HG03521 (cell line): ENCODE results near the gene UHMK1.
A peak's percentile ranks its signal among the peaks of the same experiment; 100 is the strongest.

Source experiments
- ATAC-seq: cut with Tn5 transposase; IDR thresholded peaks from one replicate; pipeline ENCODE4 v1.9.1; 2021; ENCODE audit warnings: mild to moderate bottlenecking, moderate library complexity; ENCODE audit not compliant: unreplicated experiment

The UHMK1 gene

GRCh38 chr1:162527314-162527713 is 29.7 kb downstream of the UHMK1 start:
- no peak for ATAC-seq

- ATAC-seq = peak; percentile 96
Observed at GRCh38 chr1:162530307-162530987, 32.8 kb downstream of the UHMK1 start.

- no peak for ATAC-seq
Observed at GRCh38 chr1:162530988-162531319, 33.3 kb downstream of the UHMK1 start.

GRCh38 chr1:162535501-162535900 is 37.9 kb downstream of the UHMK1 start:
- ATAC-seq = no peak

GRCh38 chr1:162536511-162536910 is 38.9 kb downstream of the UHMK1 start:
- no peak for ATAC-seq

- ATAC-seq = no peak
Observed at GRCh38 chr1:162537216-162537615, 39.6 kb downstream of the UHMK1 start.

GRCh38 chr1:162538815-162539431 is 41.3 kb downstream of the UHMK1 start:
- ATAC-seq = no peak

- no peak for ATAC-seq
Observed at GRCh38 chr1:162541619-162542141, 44.1 kb downstream of the UHMK1 start.

GRCh38 chr1:162543228-162543627 is 45.6 kb downstream of the UHMK1 start:
- ATAC-seq = no peak

- no peak for ATAC-seq
Observed at GRCh38 chr1:162548170-162548569, 50.6 kb downstream of the UHMK1 start.

GRCh38 chr1:162549001-162549400 is 51.4 kb downstream of the UHMK1 start:
- ATAC-seq = no peak

GRCh38 chr1:162550925-162551324 is 53.3 kb downstream of the UHMK1 start:
- ATAC-seq = no peak

GRCh38 chr1:162551969-162552683 is 54.5 kb downstream of the UHMK1 start:
- ATAC-seq = no peak

- no peak for ATAC-seq
Observed at GRCh38 chr1:162552684-162553252, 55.1 kb downstream of the UHMK1 start.

GRCh38 chr1:162554258-162554657 is 56.6 kb downstream of the UHMK1 start:
- no peak for ATAC-seq

- ATAC-seq = no peak
Observed at GRCh38 chr1:162557536-162557935, 59.9 kb downstream of the UHMK1 start.

GRCh38 chr1:162560303-162561036 is 62.9 kb downstream of the UHMK1 start:
- no peak for ATAC-seq

- peak; percentile 95 for ATAC-seq
Observed at GRCh38 chr1:162561037-162561615, 63.5 kb downstream of the UHMK1 start.

GRCh38 chr1:162561616-162562469 is 64.2 kb downstream of the UHMK1 start, which contains the start of gene UAP1:
UAP1 (plus strand) TSS chr1:162561722; CDS start chr1:162566069, 4,347 bp downstream.
- ATAC-seq = peak; percentile 32

- no peak for ATAC-seq
Observed at GRCh38 chr1:162562470-162562828, 64.8 kb downstream of the UHMK1 start.
